ENCODE measurements around the gene CABP1. TPM values are rescaled to one million over a fixed set of nuclear protein-coding genes. Genes with fewer than 3 reads are reported as not detected.
"Not testable (repeated sequence)": the region's sequence is repeated elsewhere in the genome, so short reads cannot be mapped to it uniquely, and the experiment has no call there.

Gene CABP1
- total and polyA plus RNA-seq, 12 donors, result 1.3 to 12.0 (median 3.4) TPM

DNA sequence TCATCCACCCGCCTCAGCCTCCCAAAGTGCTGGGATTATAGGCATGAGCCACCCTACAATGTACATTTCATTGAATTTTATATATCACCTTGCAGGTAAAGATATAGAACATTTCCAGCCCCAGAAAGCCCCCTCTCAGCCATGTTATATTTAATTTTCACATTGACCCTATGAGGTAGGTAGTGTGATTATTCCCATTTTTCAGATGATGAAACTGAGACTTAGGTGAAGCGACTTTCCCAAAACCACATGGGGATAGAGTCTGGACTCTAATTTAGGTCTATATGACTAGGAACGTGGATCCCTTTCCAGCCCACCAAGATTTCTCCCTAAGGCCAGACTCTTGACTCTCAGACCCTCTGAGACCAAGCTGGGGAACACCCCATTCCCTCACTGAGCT, 43.5 kb upstream of the CABP1 start:
- intact Hi-C loops (cut with DNase I), result loop anchor here in 2 of 10 donors (10.0 kb wide), 2 partner anchors 498 to 508 kb away; no protein-coding TSS in a partner anchor
- no peak overlapping the region for H3K27ac ChIP-seq
- peaks cover 0 to 3% (median 0%) of the 10 kb centered on the region in 7 donors for H3K27me3 ChIP-seq
- no peak overlapping the region for H3K4me3 ChIP-seq
- WGBS, 2 donors, result 89 to 93% methylated on average over 3 of the region's 3 CpGs
- H3K4me1 ChIP-seq, result peaks cover 0 to 10% (median 5%) of the 10 kb centered on the region in 9 donors
- no peaks in the 10 kb centered on the region for H3K9me3 ChIP-seq
- TF ChIP-seq, protein P1, sequence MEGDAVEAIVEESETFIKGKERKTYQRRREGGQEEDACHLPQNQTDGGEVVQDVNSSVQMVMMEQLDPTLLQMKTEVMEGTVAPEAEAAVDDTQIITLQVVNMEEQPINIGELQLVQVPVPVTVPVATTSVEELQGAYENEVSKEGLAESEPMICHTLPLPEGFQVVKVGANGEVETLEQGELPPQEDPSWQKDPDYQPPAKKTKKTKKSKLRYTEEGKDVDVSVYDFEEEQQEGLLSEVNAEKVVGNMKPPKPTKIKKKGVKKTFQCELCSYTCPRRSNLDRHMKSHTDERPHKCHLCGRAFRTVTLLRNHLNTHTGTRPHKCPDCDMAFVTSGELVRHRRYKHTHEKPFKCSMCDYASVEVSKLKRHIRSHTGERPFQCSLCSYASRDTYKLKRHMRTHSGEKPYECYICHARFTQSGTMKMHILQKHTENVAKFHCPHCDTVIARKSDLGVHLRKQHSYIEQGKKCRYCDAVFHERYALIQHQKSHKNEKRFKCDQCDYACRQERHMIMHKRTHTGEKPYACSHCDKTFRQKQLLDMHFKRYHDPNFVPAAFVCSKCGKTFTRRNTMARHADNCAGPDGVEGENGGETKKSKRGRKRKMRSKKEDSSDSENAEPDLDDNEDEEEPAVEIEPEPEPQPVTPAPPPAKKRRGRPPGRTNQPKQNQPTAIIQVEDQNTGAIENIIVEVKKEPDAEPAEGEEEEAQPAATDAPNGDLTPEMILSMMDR (IDR thresholded peaks at IDR 0.05), result no peak
- H3K36me3 ChIP-seq, result no peaks in the 10 kb centered on the region
- ATAC-seq (no peak), DNase-seq (no peak)

DNA sequence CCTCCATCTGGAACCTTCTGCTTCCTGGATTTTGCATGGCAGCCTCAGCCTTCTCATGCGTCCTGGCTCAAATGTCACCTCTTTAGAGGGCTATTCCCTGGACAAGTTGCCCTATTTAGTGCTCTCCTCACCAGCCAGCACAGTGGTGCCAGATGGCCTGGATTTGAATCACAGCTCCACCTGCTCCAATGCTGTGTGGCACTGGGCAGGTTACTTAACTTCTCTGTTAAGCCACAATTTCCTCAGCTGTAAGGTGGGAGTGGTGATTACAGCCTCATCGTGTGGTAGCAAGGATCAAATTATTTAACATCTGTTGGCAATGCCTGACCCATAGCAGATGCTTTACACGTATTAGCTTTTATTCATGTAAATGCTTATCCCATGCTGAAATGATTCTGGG, 42.6 kb upstream of the CABP1 start:
- Histone ChIP-seq H3K27me3 (peaks cover 0 to 3% (median 0%) of the 10 kb centered on the region in 7 donors), H3K9me3 (no peaks in the 10 kb centered on the region), H3K4me1 (peaks cover 0 to 18% (median 5%) of the 10 kb centered on the region in 9 donors), H3K27ac (no peak overlapping the region), H3K36me3 (no peaks in the 10 kb centered on the region), H3K4me3 (no peak overlapping the region)
- DNase-seq (no peak), ATAC-seq (no peak)
- intact Hi-C loops (cut with DNase I), result loop anchor here in 2 of 10 donors (10.0 kb wide), 2 partner anchors 497 to 507 kb away; no protein-coding TSS in a partner anchor
- 75 to 78% methylated on average over 3 of the region's 3 CpGs for WGBS, 2 donors
- TF ChIP-seq, protein P1 (IDR thresholded peaks at IDR 0.05), result no peak

DNA sequence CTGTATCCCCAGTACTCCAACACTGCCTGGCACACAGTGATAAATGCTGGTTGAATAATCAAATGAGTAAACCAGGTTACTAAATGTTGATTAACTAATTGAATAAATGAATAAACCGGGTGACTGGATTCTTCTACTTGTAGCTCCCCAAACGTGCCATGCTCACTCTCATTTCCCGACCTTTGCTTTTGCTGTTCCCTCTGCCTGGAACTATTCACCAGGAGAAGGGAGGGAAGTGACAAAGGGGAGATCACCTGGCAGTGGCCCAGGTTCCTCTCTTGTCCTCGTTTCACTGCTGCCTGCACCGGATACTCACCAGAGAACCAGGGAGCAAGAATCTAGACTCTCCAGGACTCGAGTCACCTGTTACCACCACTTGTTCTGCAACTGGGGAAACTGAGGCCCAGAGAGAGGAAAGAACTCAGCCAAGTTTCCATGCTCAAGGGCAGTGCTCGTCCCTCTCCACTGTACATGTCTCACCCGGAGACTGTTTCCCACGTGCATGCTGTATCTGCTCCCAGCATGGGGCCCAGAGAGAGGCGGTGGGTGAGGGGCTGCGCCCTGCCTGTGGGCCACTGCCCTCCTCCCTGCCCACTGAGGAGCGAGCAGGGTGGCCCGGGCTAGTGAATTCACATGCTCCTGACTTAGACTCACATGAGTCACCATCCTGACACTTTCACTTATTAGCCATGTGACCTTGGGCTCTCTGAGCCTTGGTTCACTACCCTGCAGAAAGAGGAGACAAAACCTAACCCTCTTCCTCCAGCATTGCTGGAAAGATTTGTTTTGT, 41.6 kb upstream of the CABP1 start:
- H3K4me3 ChIP-seq, result no peak overlapping the region
- peaks cover 0 to 18% (median 5%) of the 10 kb centered on the region in 9 donors for H3K4me1 ChIP-seq
- no peak overlapping the region for H3K27ac ChIP-seq
- ATAC-seq (peak in 7 of 8 donors; percentile 56 to 92 (median 72)), DNase-seq (no peak)
- WGBS, 2 donors, result 40 to 44% methylated on average over 13 of the region's 13 CpGs
- intact Hi-C loops (cut with DNase I), result loop anchor here in 2 of 10 donors (10.0 kb wide), 2 partner anchors 496 to 506 kb away; no protein-coding TSS in a partner anchor
- H3K36me3 ChIP-seq, result no peaks in the 10 kb centered on the region
- TF ChIP-seq, protein P1 (IDR thresholded peaks at IDR 0.05), result no peak
- H3K9me3 ChIP-seq, result no peaks in the 10 kb centered on the region
- peaks cover 0 to 3% (median 0%) of the 10 kb centered on the region in 7 donors for H3K27me3 ChIP-seq

DNA sequence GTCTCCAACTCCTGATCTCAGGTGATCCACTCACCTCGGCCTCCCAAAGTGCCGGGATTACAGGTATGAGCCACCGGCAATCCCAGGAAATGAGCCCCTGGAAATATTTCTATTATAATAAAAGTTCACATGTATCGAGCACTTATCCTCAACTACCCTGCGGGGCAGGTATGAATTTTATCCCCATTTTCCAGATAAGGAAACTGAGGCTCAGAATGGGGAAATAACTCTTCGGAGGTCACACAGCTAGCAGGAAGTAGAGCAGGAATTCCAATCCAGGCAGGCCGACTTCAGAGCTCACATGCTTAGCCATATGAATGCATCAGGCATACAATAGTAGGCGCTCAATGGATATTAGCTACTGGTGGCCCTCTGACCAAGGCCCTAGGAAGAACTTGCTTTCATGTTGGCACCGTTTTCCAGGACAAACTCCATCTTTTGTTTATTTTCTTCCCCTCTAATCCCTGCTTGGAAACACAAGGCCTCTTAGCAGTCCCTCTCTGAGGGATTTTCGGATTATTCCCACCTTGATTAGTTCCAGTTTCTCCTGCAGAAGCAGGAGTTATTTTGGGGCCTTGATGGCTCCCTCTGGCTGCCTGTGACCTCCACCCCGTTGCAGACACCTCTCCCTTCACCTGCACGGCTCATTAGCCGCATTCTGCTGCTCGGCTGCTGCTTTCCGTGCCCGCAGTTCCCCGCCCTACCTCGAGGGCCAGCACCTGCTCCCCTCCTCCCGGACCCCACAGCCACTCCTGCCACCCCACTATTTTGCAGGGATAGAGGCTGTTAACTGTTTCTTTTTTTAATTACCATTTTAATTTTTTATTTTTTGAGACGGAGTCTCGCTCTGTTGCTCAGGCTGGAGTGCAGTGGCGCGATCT, 40.5 kb upstream of the CABP1 start:
- ATAC-seq, result no peak
- TF ChIP-seq, protein P1 (IDR thresholded peaks at IDR 0.05), result no peak
- Histone ChIP-seq H3K27ac (no peak overlapping the region), H3K27me3 (peaks cover 0 to 3% (median 0%) of the 10 kb centered on the region in 7 donors), H3K36me3 (no peaks in the 10 kb centered on the region), H3K4me1 (peaks cover 0 to 18% (median 5%) of the 10 kb centered on the region in 9 donors), H3K9me3 (no peaks in the 10 kb centered on the region), H3K4me3 (no peak overlapping the region)
- WGBS, 2 donors, result 77% methylated on average over 23 of the region's 23 CpGs
- intact Hi-C loops (cut with DNase I), result loop anchor here in 2 of 10 donors (10.0 kb wide), 2 partner anchors 495 to 505 kb away; no protein-coding TSS in a partner anchor
- no peak for DNase-seq

DNA sequence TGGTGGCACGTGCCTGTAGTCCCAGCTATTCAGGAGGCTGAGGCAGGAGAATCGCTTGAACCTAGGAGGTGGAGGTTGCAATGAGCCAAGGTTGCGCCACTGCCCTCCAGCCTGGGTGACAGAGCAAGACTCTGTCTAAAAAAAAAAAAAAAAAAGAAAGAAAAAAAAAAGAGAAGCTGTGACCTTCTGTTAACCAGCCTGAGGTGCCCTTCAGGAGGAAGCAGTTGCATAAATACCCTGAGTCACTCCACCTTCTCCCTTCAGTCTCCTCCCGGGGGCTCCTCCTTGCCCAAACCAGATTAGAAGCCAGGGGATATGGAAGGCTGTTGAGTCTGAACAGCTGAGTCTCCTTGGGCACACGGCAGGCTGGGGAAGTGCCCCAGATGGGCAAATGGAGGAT, 38.0 kb upstream of the CABP1 start:
- intact Hi-C loops (cut with DNase I); H3K4me3 ChIP-seq; H3K36me3 ChIP-seq; DNase-seq; H3K9me3 ChIP-seq; H3K27me3 ChIP-seq: not testable (repeated sequence)
- peak overlapping the region in 1 of 10 donors; percentile 26 for H3K27ac ChIP-seq
- peaks cover 0 to 18% (median 5%) of the 10 kb centered on the region in 9 donors for H3K4me1 ChIP-seq
- WGBS, 2 donors, result 67 to 70% methylated on average over 5 of the region's 5 CpGs
- ATAC-seq, result peak in 1 of 8 donors; percentile 57

All from heart right ventricle (tissue), 16 donors.